Measurements from ENCODE around the gene SEMA3F.

Gene SEMA3F

GRCh38 chr3:50155891-50156290 lies 767 bp downstream of the SEMA3F start:
- no peak for DNase-seq (ENCODE audit: low read depth, low spot score)

DNA sequence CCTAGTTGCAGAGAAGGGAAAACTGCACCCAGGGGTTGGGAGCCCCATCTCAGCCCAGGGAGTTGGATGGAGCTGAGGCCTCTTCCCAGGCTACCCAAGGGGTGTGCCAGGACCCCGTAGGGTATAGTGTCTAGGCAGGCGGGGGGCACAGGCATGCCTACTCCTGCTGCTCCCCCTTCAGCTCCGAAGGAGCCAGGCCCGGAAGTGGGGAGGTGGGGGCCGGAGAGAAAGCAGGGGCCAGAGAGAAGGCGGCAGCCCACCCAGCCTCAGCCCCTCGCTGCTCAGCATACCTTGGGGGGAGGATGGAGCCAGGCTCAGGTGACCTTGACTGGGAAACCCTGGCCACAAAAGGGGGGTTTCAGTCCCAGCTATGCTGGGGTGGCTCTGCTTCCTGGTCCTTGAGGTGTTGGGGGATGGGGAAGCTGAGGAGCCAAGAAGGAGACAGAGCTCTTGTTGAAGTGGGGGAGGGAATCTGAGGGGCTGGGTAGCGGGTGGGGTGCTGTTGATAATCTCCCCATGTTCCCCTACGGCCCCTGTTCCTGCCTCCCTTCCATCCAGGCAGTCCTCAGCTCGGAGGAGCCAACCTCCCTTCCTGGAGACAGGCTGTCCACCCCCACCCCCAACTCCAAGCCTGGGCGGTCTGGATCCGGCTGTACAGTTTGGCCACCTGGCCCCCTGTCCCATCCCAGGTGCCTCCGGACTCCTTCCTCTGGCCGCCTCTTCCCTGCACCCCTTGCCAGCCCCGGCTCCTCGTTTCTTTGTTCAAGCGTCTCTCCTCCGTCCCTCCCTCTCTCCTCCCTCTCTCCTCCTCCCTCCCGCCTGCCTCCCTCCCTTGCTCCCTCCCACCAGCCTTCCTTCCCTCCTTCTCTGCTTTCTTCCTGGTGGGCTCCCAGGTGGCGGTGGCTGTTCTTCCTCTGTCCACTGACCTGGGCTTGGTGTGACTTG lies 1.7 kb downstream of the SEMA3F start:
- no peak for DNase-seq (ENCODE audit: low read depth, low spot score)

DNA sequence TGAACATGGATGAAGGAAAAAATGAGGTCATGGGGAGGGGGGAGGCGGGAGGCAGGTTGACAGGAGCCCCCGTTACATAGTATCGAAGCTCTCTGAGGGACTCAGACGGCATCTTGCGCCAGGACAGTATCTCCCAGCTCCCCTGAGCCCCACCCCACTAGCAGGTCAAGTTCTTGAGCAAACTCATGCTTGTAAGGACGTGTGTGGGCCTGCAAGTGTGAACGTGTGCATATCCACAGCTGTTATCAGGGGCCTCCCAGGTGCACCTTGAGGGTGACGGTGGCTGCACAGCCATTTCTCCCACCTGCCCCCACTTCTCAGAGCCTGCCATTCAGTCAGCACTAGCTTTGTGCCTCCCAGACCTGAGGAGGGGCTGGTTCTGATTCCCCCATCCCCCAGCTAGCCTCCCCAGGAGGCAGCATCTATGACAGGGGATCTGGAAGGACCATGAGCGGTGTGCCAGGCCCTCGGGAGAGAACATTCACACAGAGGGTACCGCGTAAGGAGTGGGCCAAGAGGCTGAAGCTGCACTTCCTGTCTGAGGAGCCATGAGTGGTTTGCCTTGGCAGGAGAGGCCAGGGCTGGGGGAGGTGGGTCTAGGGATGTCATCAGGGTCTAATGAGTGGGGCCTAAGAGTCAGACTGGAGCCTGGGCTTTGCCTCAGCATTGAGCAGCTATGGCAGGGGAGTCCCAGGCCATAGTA lies 2.9 kb downstream of the SEMA3F start:
- no peak for DNase-seq (ENCODE audit: low read depth, low spot score)

GRCh38 chr3:50158530-50159146 lies 3.5 kb downstream of the SEMA3F start:
- no peak for DNase-seq (ENCODE audit: low read depth, low spot score)

DNA sequence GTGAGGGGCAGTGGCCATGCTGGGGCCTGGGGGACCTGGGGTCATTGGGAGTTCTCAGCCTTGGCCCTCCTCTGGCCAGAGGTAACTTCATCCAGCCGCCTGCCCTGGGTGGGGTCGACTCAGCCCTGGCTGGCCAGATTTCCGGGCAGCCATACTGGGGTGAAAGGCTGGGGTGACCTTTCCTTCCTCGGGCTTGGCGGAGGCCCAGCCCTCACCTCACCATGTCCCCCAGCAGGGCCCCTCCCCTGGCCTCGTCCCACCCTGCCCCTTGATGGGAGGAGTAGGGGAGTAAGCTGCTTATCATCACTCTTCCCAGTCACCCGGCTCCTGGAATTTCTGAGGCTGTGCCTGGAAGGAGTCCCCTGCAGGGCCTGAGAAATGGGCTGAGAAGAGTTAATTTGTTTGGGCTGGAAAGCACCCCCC lies 5.4 kb downstream of the SEMA3F start:
- no peak for DNase-seq (ENCODE audit: low read depth, low spot score)

GRCh38 chr3:50161320-50161719 lies 6.2 kb downstream of the SEMA3F start:
- DNase-seq (ENCODE audit: low read depth, low spot score): no peak

DNA sequence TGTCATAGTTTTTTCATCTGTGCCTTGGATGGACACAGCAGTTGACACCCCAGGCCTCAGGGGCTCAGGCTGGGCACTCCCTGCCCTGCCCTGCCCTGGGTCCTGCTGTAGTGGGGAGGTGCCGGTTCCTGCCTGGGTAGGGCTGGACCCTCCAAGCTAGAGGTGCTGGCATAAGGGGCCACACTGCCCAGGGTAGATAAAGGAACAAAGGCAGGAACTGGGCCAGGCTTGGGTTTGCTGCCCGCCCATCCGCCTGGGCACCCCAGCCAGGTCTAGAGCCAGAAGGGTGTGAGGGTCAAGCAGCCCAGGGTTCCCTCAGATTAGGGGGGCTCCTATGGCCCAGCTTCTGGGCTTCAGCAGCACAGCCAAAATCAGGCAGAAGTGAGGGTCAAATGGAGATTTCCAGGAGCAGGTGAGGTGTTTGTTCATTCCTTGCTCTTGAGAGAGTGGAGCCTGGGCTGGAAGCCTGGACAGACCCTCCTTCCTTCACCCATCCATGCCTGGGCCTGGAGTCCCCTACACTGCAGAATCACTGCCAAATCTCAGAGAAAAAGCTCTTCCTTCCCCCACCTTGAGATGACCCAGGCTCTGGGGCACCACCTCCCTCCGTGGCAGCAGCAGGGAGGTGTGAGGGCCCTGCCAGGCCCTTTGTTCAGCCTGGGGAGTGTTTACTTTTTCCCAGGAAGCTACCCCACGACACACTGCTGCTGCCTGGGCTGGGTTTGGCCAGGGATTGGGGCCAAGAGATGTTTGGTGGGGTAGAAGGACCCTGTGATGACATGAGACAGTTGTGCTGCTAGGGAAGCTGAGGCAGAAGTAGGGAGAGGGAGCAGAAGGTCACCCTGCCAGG lies 7.1 kb downstream of the SEMA3F start:
- no peak for DNase-seq (ENCODE audit: low read depth, low spot score)

DNA sequence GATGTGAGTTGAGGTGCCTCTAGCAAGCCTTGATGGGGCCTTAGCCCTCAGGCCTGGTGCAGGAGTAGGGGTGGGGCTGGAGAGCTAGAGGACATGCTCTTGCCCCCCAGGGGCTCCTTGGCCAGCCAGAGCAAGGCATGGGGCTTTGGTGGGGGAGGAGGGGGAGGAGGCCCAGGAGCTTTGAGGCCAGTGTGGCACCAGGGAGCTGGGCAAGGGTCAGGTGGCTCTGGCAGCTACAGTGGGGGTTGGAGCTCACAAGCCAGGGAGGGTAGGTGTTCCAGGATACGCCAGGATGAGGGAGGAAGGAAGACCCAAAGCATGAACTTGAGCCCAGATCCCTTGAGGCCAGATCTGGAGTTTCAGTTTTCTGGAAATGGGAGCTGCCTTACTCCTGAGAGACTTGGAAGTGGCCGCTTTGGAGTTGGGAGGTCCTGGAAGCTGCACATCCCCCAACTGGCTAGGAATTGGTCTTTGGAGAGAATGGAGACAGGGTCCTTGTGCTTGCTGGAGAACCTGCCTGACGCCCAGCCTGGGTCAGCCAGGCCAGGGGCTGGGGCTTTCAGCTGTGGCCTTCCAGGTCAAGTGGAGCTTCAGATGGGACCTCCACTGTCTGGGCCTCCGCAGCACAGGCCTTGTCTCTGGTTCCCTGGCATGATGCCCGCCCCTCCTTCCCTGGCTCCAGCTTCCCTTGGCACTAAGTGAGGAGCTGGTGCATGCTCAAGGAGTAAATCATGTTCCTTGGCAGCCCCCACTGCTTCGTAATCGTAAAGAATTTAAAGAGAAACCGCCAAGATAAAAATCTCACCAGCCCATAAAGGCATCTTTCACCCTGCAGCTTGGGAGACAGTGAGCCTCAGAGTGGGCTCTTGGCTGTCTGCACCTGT lies 8.7 kb downstream of the SEMA3F start:
- no peak for DNase-seq (ENCODE audit: low read depth, low spot score)

GRCh38 chr3:50164481-50164880 lies 9.4 kb downstream of the SEMA3F start:
- DNase-seq (ENCODE audit: low read depth, low spot score): no peak

DNA sequence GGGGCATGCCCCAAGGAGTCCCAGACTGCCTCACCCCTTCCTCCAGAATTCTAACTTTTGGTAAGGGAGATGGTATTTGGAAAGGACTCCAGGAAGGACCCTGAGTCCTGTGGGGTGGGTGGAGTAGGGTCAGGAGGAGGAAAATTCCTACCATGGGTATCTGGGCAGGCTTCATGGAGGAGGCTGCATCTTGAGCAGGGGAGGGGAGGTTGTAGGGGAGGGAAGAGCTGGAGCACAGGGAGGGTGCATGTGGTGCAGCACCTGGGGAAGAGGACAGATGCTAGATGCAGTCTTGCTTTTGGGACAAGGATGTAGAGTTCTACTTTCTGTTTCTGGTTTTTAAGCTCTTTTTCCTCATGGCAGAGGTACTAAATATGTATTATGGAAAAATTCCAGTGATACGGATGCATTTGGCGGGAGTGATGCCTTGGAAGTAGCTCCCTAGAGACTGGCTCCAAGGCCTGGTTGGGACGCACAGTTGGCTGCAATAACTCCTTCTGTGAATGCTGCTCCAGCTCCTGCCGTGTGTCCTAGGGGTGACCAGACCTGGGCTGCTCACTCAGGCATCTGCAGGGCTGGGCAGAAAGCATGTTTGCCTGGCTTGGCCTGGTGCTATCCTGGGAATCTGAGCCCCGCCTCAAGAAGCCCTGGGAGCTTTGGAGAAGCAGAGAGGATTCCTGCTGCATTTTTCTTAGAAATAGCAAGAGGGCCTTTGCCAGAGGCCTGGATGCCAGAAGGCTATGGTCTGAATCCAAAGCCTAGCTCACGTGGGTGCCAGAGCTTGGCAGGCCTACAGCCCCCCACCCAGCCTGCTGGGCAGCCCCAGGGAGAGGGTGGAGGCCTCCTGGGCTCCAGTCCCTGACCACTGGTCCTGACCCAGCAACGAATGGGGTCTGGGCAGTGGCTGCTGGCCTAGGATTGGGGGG lies 10.1 kb downstream of the SEMA3F start:
- no peak for DNase-seq (ENCODE audit: low read depth, low spot score)

GRCh38 chr3:50165910-50166538 lies 10.9 kb downstream of the SEMA3F start:
- no peak for DNase-seq (ENCODE audit: low read depth, low spot score)

DNA sequence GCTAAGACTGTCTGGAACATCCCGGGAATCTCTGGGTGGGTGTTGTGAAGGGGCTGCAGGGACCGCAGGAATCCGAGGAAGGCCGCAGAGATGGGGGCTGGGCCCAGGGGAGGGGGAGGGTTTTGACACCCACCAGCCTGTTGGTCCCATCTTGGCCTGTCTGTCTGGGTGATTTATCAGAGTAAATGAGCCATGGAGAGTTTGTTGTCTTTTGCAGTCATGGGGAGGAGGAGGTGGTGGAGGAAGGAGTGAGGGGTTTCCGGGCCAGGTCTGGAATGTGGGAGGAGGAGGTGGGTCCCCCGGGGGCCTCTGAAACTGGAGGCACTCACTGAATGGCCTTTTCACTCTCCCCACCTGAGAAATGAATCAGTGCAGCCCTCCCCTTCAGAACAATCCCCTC lies 11.5 kb downstream of the SEMA3F start:
- no peak for DNase-seq (ENCODE audit: low read depth, low spot score)

DNA sequence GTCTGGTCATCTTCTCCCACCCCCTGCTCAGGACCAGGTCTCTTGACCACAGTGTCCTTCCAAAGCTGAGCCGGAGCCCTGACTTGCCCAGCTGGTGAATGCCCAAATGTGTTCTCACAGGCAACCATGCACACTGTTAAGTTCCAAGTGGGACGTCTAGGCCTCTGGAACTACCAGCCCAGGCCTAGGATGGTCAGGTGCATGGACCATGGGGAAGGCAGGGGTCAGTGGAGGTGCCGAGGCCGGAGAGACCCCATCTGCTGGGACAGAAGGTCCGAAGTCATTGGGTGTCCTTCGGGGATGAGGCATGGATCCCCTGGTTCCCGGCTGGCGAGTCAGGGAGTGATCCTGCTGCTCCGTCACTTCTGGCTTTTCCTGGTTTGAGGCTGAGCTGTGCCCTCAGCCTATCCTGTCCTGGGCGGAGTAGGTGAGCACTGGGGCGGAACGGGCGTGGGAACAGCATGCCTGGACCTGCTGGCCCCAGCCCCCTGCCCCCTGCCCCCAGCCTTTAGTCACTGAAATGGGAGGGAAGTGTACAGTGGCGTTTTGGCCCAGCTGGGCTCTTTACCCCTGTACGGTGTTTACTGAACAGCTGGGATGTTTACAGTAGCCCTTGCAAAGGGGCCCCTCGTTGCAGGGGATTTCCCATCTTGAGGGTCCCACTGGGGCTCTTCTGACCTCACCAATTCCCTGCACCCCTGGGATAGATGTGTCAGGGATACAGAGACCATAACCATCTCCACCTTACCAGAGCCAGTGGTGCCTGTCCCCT lies 12.1 kb downstream of the SEMA3F start:
- DNase-seq (ENCODE audit: low read depth, low spot score): no peak

GRCh38 chr3:50167841-50168209 lies 12.7 kb downstream of the SEMA3F start:
- no peak for DNase-seq (ENCODE audit: low read depth, low spot score)

GRCh38 chr3:50168388-50168787 lies 13.3 kb downstream of the SEMA3F start:
- DNase-seq (ENCODE audit: low read depth, low spot score): no peak

DNA sequence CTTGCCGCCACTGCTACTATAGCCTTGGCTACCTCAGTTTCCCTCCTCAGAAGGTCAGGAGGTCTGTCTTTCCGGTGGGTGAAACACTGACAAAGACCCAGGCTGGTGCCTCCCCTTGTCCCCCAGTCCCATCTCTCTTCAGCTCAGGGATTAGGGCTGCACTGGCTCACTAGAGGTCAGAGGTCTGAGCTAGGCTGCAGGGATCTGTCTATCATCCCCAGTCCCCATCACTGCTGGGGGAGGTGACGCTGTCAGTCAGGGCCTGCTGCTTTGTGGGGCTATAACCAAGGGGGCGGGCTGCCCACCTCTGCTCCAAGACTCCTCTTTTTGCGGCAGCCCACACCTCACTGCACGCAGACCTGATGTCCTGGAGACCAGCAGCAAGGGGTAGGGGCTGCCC lies 13.7 kb downstream of the SEMA3F start:
- no peak for DNase-seq (ENCODE audit: low read depth, low spot score)

DNA sequence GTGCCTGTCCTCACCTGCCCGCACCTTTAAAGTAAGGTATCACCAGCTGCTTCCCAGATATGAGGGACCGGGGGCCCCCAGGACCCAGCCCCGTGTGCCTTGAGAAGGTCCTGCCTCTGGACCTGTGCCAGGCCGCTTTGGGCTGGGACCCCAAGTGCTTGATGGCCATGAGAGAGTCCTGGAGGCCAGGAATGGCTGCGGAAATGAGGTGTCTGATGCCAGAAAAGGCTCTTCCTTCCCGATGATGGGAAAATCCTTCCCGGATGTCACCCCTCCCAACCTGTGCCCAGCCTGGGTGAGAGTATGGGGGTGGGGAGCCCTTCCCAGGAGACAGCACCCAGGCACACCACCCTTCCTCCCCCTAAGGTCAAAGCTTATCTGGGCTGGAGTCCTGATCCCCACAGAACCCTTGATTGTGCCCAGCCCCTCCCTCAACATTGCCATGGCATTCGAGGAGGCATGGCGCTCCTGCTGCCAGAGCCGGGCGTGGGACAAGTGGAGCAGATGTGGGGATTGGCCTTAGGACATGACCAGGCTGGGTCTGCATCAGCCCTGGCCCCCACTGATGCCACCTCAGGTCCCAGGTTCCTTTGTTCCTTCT lies 14.2 kb downstream of the SEMA3F start:
- no peak for DNase-seq (ENCODE audit: low read depth, low spot score)

GRCh38 chr3:50169858-50170257 lies 14.7 kb downstream of the SEMA3F start:
- no peak for DNase-seq (ENCODE audit: low read depth, low spot score)
